Caco-2 (cell line): ENCODE data around the gene CSMD2. TPM values are rescaled to one million over a fixed set of nuclear protein-coding genes. Genes with fewer than 3 reads are reported as not detected.

Experiments used
- BruUV-seq: library from RNA; stranded (reverse); fragments of 400-500 nt; replicated peaks from 2 replicates; lab custom pipeline; 2021; lab: Mats Ljungman, UMichigan
- CTCF ChIA-PET: fragments of 300-600 bp; sonication (Branson Sonifier 250); formaldehyde crosslinking; loops from one replicate; lab custom pipeline; 2022; ENCODE audit warnings: antibody characterized with exemption; lab: Charles Lee
- POLR2A ChIA-PET: fragments of 300-600 bp; sonication (Branson Sonifier 250); formaldehyde crosslinking; loops from one replicate; lab custom pipeline; 2022; ENCODE audit warnings: antibody characterized with exemption; lab: Charles Lee
- DNase-seq, 2 experiments: peaks; one replicate each; pipeline versions ENCODE4 v3.0.0 to v3.0.0-alpha.2; 2020 to 2022
- H3K27me3 ChIP-seq: replicated peaks from 2 replicates; pipeline ENCODE4 v1.6.0; 2011; ENCODE audit warnings: low read length; ENCODE audit not compliant: control insufficient read depth, insufficient read depth
- H3K36me3 ChIP-seq: 2 replicates; pipeline ENCODE4 v1.5.1; 2011; ENCODE audit warnings: low read length; ENCODE audit not compliant: control insufficient read depth, insufficient read depth
- H3K4me1 ChIP-seq: fragments of 250-450 bp; sonication (Bioruptor Pico); 2 replicates; pipeline ENCODE4 v1.5.1; 2020; ENCODE audit warnings: mild to moderate bottlenecking
- H3K4me3 ChIP-seq: 2 replicates; pipeline ENCODE4 v1.5.1; 2011; ENCODE audit warnings: low read depth, mild to moderate bottlenecking, control low read depth, low read length
- H3K9me3 ChIP-seq: fragments of 250-450 bp; sonication (Bioruptor Pico); 2 replicates; pipeline ENCODE4 v1.5.1; 2020; ENCODE audit warnings: mild to moderate bottlenecking, moderate library complexity
- H3K27ac Mint-ChIP-seq: one replicate; pipeline ENCODE4 v1.8.0; 2022; ENCODE audit warnings: mixed read lengths; ENCODE audit not compliant: unreplicated experiment
- H3K27me3 Mint-ChIP-seq: one replicate; pipeline ENCODE4 v1.8.0; 2022; ENCODE audit warnings: mixed read lengths; ENCODE audit not compliant: insufficient read depth, unreplicated experiment
- H3K36me3 Mint-ChIP-seq: one replicate; pipeline ENCODE4 v1.8.0; 2022; ENCODE audit warnings: mild to moderate bottlenecking, mixed read lengths; ENCODE audit not compliant: insufficient read depth, unreplicated experiment
- H3K4me1 Mint-ChIP-seq: one replicate; pipeline ENCODE4 v1.8.0; 2022; ENCODE audit warnings: low read depth, mixed read lengths; ENCODE audit not compliant: unreplicated experiment
- H3K4me3 Mint-ChIP-seq: one replicate; pipeline ENCODE4 v1.8.0; 2022; ENCODE audit warnings: mild to moderate bottlenecking, moderate library complexity, mixed read lengths; ENCODE audit not compliant: unreplicated experiment
- H3K9me3 Mint-ChIP-seq: one replicate; pipeline ENCODE4 v1.8.0; 2022; ENCODE audit warnings: mixed read lengths; ENCODE audit not compliant: unreplicated experiment
- CTCF ChIP-seq, 2 experiments: fragments of 200-600 bp in 1 of 2; IDR thresholded peaks; 1 replicate in 1 of 2; 2 replicates in 1 of 2; pipeline versions ENCODE4 v1.5.1 to v1.8.0; 2011 to 2022; ENCODE audit warnings: antibody characterized with exemption in 1 of 2, control low read depth in 1 of 2, inconsistent platforms in 1 of 2, low read depth in 1 of 2, low read length in 1 of 2, mild to moderate bottlenecking in 1 of 2, moderate library complexity in 1 of 2; ENCODE audit not compliant: insufficient read depth in 1 of 2, severe bottlenecking in 1 of 2, unreplicated experiment in 1 of 2
- intact Hi-C: fragments of 100-400 bp; cut with micrococcal nuclease; formaldehyde crosslinking; loops from one replicate; pipeline ENCODE4 v1.10.0; 2022; ENCODE audit not compliant: unreplicated experiment
- total RNA-seq: library from RNA; stranded (reverse); gene quantifications from 2 replicates; pipeline ENCODE4 v1.2.3, GENCODE V29; 2022

Gene CSMD2
- total RNA-seq, 1 experiment from 2014 or later: not detected

DNA sequence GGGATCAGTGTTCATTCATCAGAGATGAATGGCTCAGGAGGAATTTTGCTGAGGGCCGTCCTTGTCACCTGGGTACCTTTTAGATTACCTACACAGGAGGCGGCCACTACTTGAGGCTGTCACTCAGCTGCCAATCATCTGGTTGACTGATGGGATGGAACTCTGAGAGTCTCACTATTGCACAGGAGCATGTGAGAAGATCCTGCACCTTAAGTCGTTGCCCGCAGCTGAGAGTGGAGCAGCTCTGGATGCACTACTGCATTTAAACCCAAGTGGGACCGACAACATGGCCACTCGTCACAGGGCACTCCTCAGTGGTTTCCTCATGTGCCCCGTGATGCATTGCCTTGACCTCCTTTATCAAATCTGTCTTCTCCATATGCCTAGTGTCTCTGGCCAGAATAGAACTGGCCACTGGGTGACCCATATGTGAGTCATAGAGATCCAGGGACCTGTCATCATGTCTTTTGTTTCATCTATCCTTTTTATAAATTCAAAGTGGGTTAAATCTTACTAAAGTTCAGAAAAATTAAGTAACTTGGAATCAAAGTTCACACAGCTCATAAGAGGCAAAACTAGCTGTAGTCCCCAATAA lies 527.1 kb downstream of the CSMD2 start:
- no peak for TF ChIP-seq CTCF (IDR thresholded peaks at IDR 0.05; ENCODE audit: insufficient read depth in 1 of 2, low read depth in 1 of 2, low read length in 1 of 2, severe bottlenecking in 1 of 2, unreplicated experiment in 1 of 2)
- H3K4me3 Mint-ChIP-seq: no peak overlapping the region
- ChIA-PET CTCF (no interaction called here), POLR2A (no interaction called here)
- BruUV-seq: no TSS peak
- H3K4me3 ChIP-seq: no peak overlapping the region
- no peaks in the 10 kb centered on the region for H3K4me1 Mint-ChIP-seq
- H3K36me3 ChIP-seq: no peaks in the 10 kb centered on the region
- H3K27me3 Mint-ChIP-seq: peaks cover 6% of the 10 kb centered on the region
- H3K9me3 Mint-ChIP-seq: no peaks in the 10 kb centered on the region
- H3K4me1 ChIP-seq: no peaks in the 10 kb centered on the region
- H3K27me3 ChIP-seq: no peaks in the 10 kb centered on the region
- intact Hi-C loops: no loop called here
- H3K27ac Mint-ChIP-seq: no peak overlapping the region
- no peaks in the 10 kb centered on the region for H3K9me3 ChIP-seq
- DNase-seq: no peak
- no peaks in the 10 kb centered on the region for H3K36me3 Mint-ChIP-seq

DNA sequence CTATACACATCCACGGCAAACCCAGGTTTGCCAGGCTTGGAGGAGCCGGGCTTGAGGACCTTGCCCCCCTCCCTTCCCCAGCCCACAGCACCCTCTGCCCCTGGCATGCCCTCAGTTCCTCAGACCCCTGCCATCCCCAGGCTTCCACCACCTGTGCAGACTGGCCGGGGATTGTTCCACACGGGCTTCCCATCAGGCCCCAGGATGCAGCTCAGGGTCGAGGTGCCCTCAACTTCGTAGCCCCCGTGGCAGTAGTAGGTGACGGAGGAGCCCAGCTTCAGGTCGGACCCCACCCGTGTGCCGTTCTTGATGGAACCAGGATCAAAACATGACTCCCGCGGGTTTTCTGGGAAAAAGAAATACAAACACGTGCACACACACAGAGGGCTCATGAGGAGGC lies 528.8 kb downstream of the CSMD2 start:
- H3K36me3 Mint-ChIP-seq: no peaks in the 10 kb centered on the region
- no peaks in the 10 kb centered on the region for H3K4me1 ChIP-seq
- H3K4me3 ChIP-seq: no peak overlapping the region
- BruUV-seq: no TSS peak
- POLR2A ChIA-PET: no interaction called here
- peaks cover 7% of the 10 kb centered on the region for H3K27me3 Mint-ChIP-seq
- intact Hi-C loops: no loop called here
- no peak overlapping the region for H3K4me3 Mint-ChIP-seq
- no peaks in the 10 kb centered on the region for H3K27me3 ChIP-seq
- no peak for DNase-seq
- H3K9me3 Mint-ChIP-seq: no peaks in the 10 kb centered on the region
- no peaks in the 10 kb centered on the region for H3K9me3 ChIP-seq
- H3K36me3 ChIP-seq: no peaks in the 10 kb centered on the region
- H3K27ac Mint-ChIP-seq: no peak overlapping the region
- no peaks in the 10 kb centered on the region for H3K4me1 Mint-ChIP-seq
- no peak for TF ChIP-seq CTCF (IDR thresholded peaks at IDR 0.05; ENCODE audit: insufficient read depth in 1 of 2, low read depth in 1 of 2, low read length in 1 of 2, severe bottlenecking in 1 of 2, unreplicated experiment in 1 of 2)
- CTCF ChIA-PET: no interaction called here

DNA sequence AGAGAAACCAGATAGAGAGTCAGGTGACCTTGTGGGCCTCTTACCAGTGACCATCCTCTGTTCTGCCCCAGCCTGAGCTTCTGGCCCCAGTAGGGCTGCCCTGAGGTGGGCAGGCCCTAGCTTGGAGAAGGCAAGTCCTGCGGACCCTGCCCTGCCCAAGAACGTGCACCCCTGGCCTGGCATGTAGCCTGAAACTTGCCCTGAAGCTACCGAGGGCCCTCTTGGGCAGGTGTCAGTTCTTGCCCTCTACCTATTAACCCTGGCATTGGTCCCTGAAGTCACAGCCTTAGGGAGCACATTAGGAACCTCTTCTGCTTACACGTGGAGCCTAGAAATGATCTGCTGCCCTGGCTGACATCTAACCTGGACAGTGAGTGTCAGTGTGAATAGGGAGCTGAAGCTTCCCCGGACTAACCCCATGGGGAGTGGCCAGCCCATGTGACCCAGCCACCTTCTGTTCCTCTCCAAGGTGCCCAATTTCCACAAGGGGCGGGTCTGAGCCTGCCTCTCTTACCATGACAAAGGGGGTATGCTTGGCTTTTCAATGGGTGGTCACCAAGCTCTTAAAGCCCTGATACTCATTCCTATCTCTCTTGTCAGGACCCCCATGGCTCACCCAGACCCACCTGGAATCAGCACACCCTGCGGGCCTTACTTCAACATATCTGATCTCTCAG lies 529.6 kb downstream of the CSMD2 start:
- Mint-ChIP-seq H3K27me3 (peaks cover 12% of the 10 kb centered on the region), H3K9me3 (no peaks in the 10 kb centered on the region), H3K4me3 (no peak overlapping the region), H3K27ac (no peak overlapping the region), H3K36me3 (no peaks in the 10 kb centered on the region), H3K4me1 (no peaks in the 10 kb centered on the region)
- Histone ChIP-seq H3K9me3 (no peaks in the 10 kb centered on the region), H3K27me3 (no peaks in the 10 kb centered on the region), H3K36me3 (no peaks in the 10 kb centered on the region), H3K4me3 (no peak overlapping the region), H3K4me1 (no peaks in the 10 kb centered on the region)
- TF ChIP-seq CTCF (IDR thresholded peaks at IDR 0.05; ENCODE audit: insufficient read depth in 1 of 2, low read depth in 1 of 2, low read length in 1 of 2, severe bottlenecking in 1 of 2, unreplicated experiment in 1 of 2): no peak
- CTCF ChIA-PET: no interaction called here
- no peak for DNase-seq
- POLR2A ChIA-PET: no interaction called here
- intact Hi-C loops: no loop called here
- no TSS peak for BruUV-seq
